WTC11 (cell line): Measurements from ENCODE around the gene ZNF292.

ENCODE experiments used
- AFF4 ChIP-seq: sonication (generic); formaldehyde crosslinking; IDR thresholded peaks from 2 replicates; pipeline ENCODE4 v1.8.1; 2023; ENCODE audit warnings: mild to moderate bottlenecking, missing genetic modification reagents, borderline replicate concordance
- CREM ChIP-seq: sonication (generic); formaldehyde crosslinking; IDR thresholded peaks from 2 replicates; pipeline ENCODE4 v1.8.1; 2022; ENCODE audit warnings: mild to moderate bottlenecking, missing genetic modification reagents, moderate library complexity
- CTCF ChIP-seq: fragments of 200-600 bp; IDR thresholded peaks from 2 replicates; pipeline ENCODE4 v1.8.0; 2022; ENCODE audit warnings: antibody characterized with exemption
- FOXJ3 ChIP-seq: sonication (generic); formaldehyde crosslinking; IDR thresholded peaks from 2 replicates; pipeline ENCODE4 v1.9.0; 2021; ENCODE audit warnings: missing genetic modification reagents, mild to moderate bottlenecking, borderline replicate concordance
- FOXK1 ChIP-seq: sonication (generic); formaldehyde crosslinking; IDR thresholded peaks from 2 replicates; pipeline ENCODE4 v1.8.0; 2022; ENCODE audit warnings: mild to moderate bottlenecking, moderate library complexity, missing genetic modification reagents
- HMGXB4 ChIP-seq: sonication (generic); formaldehyde crosslinking; IDR thresholded peaks from 2 replicates; pipeline ENCODE4 v1.8.1; 2023; ENCODE audit warnings: mild to moderate bottlenecking, moderate library complexity, missing genetic modification reagents
- MAX ChIP-seq: sonication (generic); formaldehyde crosslinking; IDR thresholded peaks from 2 replicates; pipeline ENCODE4 v1.8.0; 2022; ENCODE audit warnings: mild to moderate bottlenecking, missing genetic modification reagents
- OVOL2 ChIP-seq: fragments of 250-450 bp; sonication (Bioruptor Pico); IDR thresholded peaks from 2 replicates; pipeline ENCODE4 v1.9.0; 2021; ENCODE audit warnings: mild to moderate bottlenecking, borderline replicate concordance
- USF2 ChIP-seq: sonication (generic); formaldehyde crosslinking; IDR thresholded peaks from 2 replicates; pipeline ENCODE4 v1.8.1; 2023; ENCODE audit warnings: mild to moderate bottlenecking, missing genetic modification reagents, moderate library complexity
- ZNF671 ChIP-seq: fragments of 250-450 bp; sonication (Bioruptor Pico); IDR thresholded peaks from 2 replicates; pipeline ENCODE4 v1.8.0; 2021; ENCODE audit warnings: mild to moderate bottlenecking

- TF ChIP-seq CTCF (no peak), FOXJ3 (CRISPR knock-in tag) (no peak), HMGXB4 (CRISPR knock-in tag) (no peak), CREM (no peak), USF2 (CRISPR knock-in tag) (no peak), AFF4 (CRISPR knock-in tag) (no peak), ZNF671 (CRISPR knock-in tag) (no peak), MAX (CRISPR knock-in tag) (no peak), FOXK1 (CRISPR knock-in tag) (no peak), OVOL2 (CRISPR knock-in tag) (no peak)
These were observed 27.0 kb downstream of the ZNF292 start for GRCh38 chr6:87182321-87182720.
